Activated CD8-positive, alpha-beta memory T cell treated with anti-CD3 and anti-CD28 coated beads, Interleukin-2, amount 50 U/mL, for 24 hours (primary cell): ENCODE measurements around the gene TMEM151B.
"Not testable (repeated sequence)": the region's sequence is repeated elsewhere in the genome, so short reads cannot be mapped to it uniquely, and the experiment has no call there.

Experiments used
- DNase-seq: peaks from one replicate; pipeline ENCODE4 v3.0.0-alpha.2; 2020; ENCODE audit errors: extremely low read depth

TMEM151B gene

DNA sequence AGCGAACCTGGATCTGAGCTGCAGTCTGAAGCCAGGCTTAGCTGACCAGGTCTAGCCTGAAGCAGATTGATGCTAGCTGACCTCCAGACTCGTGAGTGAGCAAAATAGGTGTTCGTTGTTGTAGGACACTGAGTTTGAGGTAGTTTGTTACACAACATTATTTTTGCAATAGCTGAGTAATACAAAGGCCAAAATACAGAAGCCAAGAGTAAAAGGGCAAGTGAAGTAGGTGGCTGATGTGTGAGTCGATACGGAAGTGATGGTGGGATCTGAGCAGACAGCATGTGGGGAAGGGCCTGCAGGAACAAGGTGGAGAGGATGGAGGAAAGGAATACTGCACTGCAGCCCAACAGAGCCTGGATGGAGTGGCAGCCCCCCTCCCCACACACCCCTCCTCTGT, 63.7 kb downstream of the TMEM151B start:
- DNase-seq: no peak

DNA sequence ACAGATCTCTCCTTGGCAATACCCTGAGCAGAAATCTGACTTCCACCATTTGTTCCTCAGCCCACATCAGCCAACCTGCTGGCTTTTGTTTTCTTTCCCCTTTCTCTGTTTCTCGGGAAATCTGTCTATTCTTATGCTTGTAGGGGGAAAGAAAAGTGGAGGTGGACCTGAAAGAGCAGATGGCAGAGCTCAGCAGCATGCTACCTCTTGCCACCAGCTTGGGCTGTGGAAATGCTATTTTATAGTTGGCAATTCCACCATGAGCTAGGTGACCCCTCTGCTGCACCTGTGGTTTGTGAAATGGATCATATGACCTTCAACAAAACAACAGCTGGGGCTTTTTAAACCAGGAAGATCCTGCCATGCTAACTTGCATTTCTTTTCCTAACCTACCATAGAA, 65.4 kb downstream of the TMEM151B start:
- no peak for DNase-seq

DNA sequence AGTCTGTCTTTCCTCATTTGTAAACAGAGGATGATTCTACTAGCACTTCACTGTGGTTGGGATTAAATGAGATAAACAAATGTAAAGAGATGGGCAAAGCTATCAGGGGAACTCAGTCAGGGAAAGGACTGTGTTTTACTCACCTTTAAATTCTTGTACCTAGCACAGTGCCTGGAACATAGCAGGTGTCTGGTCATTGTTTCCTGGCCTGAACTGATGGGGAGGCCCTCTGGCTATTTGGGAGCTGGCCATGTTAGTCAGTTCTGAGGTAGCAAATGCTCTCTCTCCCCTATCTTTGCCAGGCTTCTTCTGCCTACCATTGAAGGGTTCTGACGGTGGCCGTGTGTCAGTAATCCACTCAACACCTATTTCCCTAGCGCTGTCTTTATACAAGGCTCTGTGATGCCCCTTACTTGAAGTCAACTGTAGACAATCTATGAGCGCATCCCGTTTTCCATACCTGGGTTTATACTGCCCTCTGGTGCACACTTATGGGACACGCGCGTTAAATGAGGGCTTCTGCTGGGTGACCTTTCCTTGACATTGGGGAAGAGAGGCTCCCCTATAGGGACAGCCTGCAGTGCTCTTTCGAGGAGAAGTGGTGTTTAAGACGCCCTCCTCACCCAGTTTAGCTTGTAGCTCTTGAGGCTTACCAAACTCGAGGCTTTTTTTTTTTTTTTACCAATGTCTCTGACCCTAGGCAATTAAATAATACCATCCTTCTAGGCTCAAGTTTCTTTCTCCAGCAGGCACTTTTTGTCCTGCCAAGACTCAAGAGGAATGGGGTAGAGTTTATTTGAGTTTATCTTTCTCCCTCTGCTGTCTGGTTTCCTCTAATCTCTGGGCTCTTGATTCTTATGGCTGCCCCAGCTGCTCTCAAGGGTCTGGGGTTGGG, 68.2 kb downstream of the TMEM151B start:
- DNase-seq: peak; percentile 19

DNA sequence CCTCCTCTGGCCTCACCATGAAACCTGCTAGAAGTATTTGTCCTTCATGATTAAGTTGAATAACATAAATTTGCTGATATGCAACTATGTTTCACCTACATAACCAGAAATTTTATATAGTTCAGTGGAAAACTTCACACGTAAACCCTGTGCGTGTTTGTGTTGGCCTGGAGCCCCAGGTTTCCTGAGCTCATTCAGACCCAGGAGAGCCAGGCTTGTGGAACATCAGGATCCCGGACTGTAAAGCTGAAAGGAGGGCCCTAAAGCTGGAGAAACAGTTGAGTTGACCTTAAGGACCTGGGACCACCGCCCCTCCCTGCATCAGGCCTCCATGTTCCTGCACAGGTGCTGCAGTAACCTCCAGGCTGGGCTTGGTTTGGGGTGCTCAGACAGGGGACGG, 69.1 kb downstream of the TMEM151B start:
- DNase-seq: no peak

DNA sequence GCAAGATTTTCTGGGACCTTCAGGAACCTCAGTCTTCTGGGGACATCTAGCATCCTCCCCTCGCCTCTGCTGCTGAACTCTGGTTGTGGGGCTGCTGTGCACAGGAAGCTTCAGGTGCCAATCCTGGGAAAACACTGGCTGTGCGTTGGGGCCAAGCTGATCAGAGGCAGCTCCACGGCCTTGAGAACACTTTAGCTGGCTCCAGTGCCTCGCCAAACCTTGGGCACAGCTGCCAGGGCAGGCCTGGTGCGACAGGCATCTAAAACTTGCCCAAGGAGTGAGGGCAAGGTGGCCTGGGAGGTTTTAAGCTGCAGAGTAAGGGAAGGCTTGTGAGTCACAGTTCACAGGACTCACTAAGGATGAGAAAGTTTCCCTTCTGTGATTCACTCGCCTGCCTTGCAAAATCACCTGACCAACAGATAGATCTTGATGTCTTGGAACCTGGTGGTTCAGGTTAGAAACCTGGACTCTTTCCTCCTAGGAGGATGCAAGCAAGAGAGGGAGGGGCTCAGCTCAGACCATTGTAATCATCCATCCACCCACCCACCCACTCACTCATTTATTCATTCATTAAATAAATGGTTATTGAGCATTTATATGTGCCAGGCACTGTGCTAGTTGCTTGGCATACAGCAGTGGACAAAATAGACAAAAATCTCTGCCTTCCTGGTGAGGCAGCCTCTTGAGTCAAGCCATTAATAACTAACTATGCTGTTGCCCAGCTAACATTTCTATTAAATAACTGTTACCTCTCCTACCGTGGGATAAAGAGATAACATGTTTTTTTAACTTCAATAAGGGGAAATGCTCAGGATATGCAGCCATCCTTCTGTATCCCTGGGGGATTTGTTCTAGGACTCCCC, 69.7 kb downstream of the TMEM151B start:
- DNase-seq: no peak

DNA sequence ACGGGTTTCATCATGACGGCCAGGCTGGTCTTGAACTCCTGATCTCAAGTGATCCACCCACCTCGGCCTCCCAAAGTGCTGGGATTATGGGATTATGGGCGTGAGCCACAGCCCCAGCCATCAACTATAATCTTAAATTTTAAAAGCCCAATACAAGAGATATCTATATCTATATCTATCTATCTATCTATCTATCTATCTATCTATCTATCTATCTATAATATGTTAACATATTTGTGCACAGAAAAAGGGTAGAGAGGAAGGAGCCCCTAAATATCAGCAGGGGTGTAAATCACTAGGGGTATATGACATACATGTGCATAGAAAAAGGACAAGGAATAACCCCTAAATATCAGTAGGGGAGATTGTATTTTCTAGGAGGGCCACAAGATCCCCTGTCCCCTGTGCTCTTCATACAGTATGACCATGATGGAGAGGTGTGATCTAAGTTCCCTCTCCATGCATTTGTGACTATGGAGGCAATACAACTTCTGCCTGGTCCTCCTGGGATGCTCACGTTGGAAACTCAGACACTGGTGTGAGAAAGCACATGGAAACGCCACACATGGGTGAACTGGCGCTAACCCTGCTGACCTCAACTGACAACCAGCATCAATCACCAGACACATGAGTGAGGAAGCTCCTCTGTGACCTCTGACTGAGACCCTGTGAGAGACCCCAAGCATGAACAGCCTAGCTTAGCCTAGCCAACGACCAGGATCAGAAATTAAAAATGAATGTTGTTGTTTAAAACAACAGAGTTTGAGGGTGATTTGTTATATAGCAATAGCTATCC, 71.0 kb downstream of the TMEM151B start:
- no peak for DNase-seq

DNA sequence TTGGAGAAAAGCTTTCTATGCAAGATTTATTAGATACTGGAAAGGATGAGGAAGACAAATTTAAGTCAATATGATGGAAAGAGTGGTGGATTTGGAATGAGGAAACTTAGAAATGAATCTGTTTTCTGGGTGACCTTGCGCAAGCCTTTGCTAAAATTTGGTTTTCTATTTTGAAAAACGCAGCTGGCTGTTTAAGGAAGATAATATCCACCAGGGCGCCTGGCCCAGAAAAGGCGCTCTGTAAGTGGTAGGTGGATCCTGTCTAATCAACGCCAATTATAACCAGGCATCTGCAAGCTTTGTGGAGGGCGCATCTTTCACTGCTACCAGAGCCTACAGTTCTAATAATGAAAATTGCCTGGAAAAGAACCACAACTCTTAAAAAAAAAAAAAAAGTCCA, 71.8 kb downstream of the TMEM151B start:
- no peak for DNase-seq

DNA sequence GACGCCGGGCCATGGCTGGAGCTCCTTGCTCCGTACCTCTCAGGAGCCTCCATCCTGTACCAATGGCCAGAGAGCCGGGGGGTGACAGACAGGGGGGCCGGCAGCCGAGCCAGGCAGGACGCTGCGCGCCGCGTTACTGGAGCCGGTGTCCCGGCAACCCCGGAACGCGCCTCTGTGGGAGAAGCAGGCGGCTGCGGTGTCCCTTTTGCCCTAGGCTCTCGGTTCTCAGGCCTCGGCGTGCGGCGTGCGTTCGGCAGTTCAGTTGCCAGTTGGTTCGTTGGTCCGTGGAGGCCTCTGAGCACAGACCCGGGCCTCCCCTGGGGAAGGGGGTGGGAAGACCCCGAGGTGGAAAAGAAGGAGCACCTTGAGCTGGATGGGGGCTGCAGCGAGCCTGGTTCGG, 72.2 kb downstream of the TMEM151B start, which contains the start of gene SPATS1:
TSS of gene SPATS1 (plus strand) at position 162 of the 400 bp plus-strand sequence. CDS start 446 bp downstream, outside the sequence.
- no peak for DNase-seq

DNA sequence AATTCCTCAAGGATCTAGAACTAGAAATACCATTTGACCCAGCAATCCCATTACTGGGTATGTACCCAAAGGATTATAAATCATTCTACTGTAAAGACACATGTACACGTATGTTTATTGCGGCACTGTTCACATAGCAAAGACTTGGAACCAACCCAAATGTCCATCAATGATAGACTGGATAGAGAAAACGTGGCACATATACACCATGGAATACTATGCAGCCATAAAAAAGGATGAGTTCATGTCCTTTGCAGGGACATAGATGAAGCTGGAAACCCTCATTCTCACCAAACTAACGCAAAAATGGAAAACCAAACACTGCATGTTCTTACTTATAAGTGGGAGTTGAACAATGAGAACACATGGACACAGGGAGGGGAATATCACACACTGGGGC, 76.6 kb downstream of the TMEM151B start:
- not testable (repeated sequence) for DNase-seq

DNA sequence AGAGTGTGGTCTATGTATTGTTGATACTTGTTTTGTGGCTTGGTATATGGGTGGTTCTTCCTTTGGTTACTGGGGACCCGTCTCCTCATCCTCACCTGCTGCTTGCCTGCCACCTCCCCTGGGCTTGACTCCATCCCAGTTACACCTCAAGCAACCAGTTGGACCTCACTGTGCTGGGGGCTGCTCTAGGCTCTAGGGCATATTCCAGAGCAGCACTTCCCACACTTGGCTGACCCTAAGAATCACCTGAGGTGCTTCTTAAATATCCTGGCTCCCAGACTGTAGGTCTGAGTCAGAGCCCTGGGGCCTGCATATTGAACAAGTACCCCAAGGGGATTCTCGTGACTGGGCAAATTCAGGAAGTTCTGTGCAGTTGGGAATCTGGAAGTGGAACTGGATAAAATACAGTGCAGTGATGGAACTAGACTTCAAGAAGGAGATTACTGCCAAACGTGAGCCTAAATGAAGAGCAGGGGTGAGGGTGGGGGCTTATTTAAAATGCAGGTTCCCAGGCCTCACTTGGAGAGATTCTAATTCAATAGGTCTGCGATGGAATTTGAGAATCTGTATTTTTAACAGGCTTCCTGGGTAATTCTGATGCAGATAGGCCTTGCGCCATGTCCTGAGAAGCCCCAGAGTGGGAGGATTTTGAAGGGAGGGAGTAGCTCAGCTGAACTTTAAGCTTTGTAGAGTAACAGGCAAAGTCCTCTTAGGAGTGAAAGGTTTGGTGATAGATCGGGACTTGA, 79.8 kb downstream of the TMEM151B start:
- DNase-seq: no peak

DNA sequence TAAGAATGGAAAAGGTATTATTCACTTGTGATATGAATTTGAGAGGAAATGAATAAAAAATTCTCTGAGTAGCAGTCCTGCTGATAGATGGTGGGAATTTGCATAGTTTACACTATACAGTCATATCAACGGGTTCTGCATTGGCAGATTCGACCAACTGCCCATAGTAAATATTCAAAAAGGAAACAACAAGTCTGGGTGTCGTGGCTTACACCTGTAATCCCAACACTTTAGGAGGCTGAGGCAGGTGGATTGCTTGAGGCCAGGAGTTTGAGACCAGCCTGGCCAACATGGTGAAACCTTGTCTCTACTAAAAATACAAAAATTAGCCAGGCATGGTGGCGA, 80.4 kb downstream of the TMEM151B start:
- DNase-seq: not testable (repeated sequence)

DNA sequence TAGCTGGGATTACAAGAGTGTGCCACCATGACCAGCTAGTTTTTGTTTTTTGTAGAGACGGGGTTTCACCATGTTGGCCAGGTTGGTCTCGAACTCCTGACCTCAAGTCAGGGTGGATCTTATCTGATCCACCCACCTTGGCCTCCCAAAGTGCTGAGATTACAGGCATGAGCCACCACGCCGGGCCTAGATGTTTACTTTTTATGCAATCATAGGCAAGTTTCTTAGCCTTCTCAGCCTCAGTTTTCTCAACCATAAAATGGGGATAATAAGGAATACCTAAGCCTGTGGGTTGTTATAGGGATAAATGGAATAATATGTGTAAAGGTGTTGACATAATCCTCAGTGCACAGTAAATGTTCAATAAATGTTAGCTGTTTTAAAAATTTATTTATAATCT, 82.0 kb downstream of the TMEM151B start:
- DNase-seq: no peak

DNA sequence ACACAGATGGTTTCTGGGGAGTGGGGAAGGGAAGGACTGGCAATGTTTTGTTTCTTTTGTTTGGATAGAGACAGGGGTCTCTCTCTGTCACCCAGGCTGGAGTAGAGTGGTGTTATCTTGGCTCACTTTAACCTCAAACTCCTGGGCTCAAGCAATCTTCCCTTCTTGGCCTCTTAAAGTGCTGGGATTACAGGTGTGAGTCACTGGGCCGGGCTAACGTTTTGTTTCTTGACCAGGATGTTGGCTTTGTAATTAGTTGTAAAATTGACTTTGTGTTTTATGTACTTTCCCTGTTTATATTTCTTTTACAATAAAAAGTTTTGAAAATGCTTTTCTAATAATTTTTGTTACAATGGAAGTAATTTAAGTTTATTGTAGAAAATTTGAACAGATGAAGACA, 83.1 kb downstream of the TMEM151B start:
- no peak for DNase-seq

DNA sequence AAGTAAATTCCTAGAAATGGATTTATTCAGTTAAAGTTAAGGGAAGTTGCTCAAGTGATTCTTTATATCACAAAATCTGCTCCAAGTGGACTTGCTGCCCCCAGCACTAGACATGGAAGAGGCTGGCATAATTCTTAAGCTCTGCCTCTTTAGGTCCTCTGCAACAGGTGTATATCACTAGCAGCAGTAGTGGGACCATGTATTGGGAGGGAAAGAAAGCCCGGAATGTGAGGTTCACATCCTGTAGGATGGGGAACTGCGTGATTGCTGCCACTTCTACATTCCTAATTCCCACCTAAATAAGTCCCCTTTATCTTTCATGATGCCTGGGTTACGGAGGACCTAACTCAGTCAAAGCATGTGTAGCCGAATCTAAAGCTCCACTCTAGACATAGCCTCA, 85.4 kb downstream of the TMEM151B start:
- no peak for DNase-seq

DNA sequence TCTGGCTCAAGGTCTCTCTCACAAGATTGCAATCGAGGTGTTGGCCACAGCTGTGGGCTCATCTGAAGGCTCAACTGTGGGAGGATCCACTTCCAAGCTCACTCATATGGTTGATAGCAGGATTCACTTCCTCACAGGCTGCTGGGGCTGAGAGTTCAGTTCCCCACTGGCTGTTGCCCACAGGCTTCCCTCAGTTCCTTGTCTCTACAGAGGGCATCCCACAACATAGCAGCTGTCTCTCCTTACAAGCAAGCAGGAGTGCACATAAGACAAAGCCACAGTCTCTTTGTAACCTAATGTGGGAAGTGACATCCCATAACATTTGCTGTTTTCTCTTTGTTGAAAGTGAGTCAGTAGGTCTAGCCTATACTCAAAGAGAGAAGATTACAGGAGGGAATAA, 86.2 kb downstream of the TMEM151B start:
- no peak for DNase-seq
